Urinary bladder (tissue), 4 donors: ENCODE data around the gene TMEM151A. TPM values are rescaled to one million over a fixed set of nuclear protein-coding genes. Genes with fewer than 3 reads are reported as not detected.

Source experiments
- DNase-seq: peaks from one replicate; pipeline ENCODE4 v3.0.0-alpha.2; 2015; ENCODE audit errors: extremely low spot score
- H3K27ac ChIP-seq: one replicate; pipeline ENCODE4 v1.5.1; 2013; ENCODE audit warnings: low read depth, mild to moderate bottlenecking, moderate library complexity
- H3K36me3 ChIP-seq: one replicate; pipeline ENCODE4 v1.6.1; 2013; ENCODE audit warnings: mild to moderate bottlenecking, moderate library complexity; ENCODE audit not compliant: insufficient read depth
- H3K4me1 ChIP-seq: one replicate; pipeline ENCODE4 v1.6.1; 2013; ENCODE audit warnings: mild to moderate bottlenecking, moderate library complexity; ENCODE audit not compliant: insufficient read depth
- H3K4me3 ChIP-seq: one replicate; pipeline ENCODE4 v1.5.1; 2013; ENCODE audit warnings: low read depth, low read length
- WGBS: extraction: QIAGEN DNeasy Blood & Tissue Kit; methylation state at CpG from one replicate; pipeline ENCODE4 v1.1.7; 2013; 5-methylcytosine and 5-hydroxymethylcytosine counted together
- polyA plus RNA-seq: library from polyadenylated mRNA; stranded (reverse); fragments of 200-250 nt; gene quantifications from one replicate; pipeline ENCODE4 v1.2.3, GENCODE V29; 2013
- total RNA-seq: library from RNA; depleted of rRNA; stranded (reverse); fragments of >200 nt; gene quantifications from one replicate; pipeline ENCODE4 v1.2.3, GENCODE V29; 2014
- donor health status: healthy with polysubstance abuse.
- donor health status: healthy.

The TMEM151A gene
- total and polyA plus RNA-seq, 2 donors, result 0.15 to 0.32 TPM

DNA sequence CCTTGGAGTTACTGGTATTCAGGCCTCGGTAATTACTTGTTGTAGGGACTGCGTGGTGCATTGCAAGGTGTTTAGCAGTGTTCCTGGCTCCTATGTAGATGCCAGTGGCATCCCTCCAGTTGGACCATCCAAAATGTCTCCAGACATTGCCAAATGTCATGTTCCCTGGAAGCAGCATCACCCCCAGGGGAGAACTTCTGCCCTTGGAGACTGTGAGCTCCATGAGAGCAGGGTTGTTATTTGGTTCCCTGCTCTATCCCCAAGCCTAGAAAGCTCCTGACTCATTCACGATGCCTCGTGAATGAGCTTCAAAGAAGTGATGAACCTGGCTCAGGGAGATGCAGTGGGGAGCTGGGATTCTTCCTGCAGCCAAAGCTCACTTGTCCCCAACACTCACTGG lies 29.9 kb downstream of the TMEM151A start:
- no peak overlapping the region for H3K27ac ChIP-seq
- no peaks in the 10 kb centered on the region for H3K4me1 ChIP-seq
- H3K36me3 ChIP-seq, result no peaks in the 10 kb centered on the region
- no peak for DNase-seq
- 85% methylated on average over 4 of the region's 4 CpGs for WGBS
- H3K4me3 ChIP-seq, result no peak overlapping the region

DNA sequence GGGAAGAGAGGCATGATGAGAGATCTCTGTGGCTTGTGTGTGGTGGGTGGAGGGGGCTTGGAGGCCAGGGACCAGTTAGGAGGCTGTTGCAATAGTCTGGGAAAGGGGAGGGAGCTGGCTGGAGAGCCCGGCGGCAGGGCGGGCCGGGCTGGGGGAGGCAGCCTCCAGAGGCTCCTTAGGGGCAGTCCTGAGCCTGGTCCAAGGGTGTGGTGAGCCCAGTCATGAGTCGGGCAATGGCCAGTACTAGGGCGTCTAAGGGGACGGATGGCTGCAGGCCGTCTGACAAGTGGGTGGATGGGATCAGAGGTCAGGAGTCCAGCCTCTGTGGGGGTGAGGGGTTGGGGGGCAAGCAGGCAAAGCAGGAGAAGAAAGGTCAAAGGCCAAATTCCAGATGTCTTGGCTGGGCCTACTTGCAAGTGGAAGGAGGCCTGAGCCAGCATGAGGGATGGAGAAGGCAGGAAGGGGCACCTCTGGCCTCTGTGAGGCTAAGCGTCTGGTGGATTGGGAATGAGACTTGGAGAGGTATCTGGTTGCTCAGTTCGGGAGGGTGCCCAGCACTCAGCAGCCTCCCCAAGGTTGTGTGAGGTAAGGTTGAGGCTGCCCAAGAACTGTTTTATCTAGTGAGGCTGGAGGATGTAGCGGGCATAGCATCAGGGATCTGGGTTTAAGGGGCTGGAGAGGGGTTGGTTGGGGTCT lies 31.2 kb downstream of the TMEM151A start:
- Histone ChIP-seq H3K36me3 (no peaks in the 10 kb centered on the region), H3K4me3 (no peak overlapping the region), H3K27ac (no peak overlapping the region), H3K4me1 (no peaks in the 10 kb centered on the region)
- no peak for DNase-seq
- 71% methylated on average over 11 of the region's 11 CpGs for WGBS

DNA sequence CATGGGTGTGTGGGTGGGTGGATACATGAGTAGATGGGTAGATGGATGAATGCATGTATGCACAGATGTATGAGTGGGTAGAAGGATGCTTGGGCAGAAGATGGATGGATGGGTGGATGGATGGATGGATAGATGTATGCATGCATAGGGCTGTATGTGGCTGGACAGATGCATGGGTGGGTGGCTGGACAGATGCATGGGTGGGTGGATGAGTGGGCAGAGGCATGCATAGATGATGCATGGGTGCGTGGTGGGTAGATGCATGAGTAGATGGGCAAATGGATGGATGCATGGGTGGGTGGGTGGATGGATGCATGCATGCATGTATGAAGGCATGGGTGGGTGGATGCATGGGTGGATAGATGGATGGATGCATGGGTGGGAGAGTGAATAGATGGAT lies 32.0 kb downstream of the TMEM151A start:
- H3K4me3 ChIP-seq, result no peak overlapping the region
- H3K36me3 ChIP-seq, result no peaks in the 10 kb centered on the region
- DNase-seq, result no peak
- H3K27ac ChIP-seq, result no peak overlapping the region
- H3K4me1 ChIP-seq, result no peaks in the 10 kb centered on the region
- 98% methylated on average over 1 of the region's 1 CpG for WGBS

GRCh38 chr11:66324664-66325063 lies 33.0 kb downstream of the TMEM151A start:
- Histone ChIP-seq H3K27ac (no peak overlapping the region), H3K36me3 (no peaks in the 10 kb centered on the region), H3K4me3 (no peak overlapping the region), H3K4me1 (no peaks in the 10 kb centered on the region)
- WGBS, result 53% methylated on average over 10 of the region's 10 CpGs
- no peak for DNase-seq

GRCh38 chr11:66325263-66325671 lies 33.6 kb downstream of the TMEM151A start:
- Histone ChIP-seq H3K36me3 (no peaks in the 10 kb centered on the region), H3K4me3 (no peak overlapping the region), H3K27ac (no peak overlapping the region), H3K4me1 (no peaks in the 10 kb centered on the region)
- 72% methylated on average over 8 of the region's 8 CpGs for whole genome bisulfite sequencing
- no peak for DNase-seq

- no peaks in the 10 kb centered on the region for H3K36me3 ChIP-seq
- H3K4me3 ChIP-seq, result no peak overlapping the region
- WGBS, result 28% methylated on average over 21 of the region's 21 CpGs
- H3K27ac ChIP-seq, result no peak overlapping the region
- no peak for DNase-seq
- no peaks in the 10 kb centered on the region for H3K4me1 ChIP-seq
These were observed 34.8 kb downstream of the TMEM151A start for GRCh38 chr11:66326261-66327111.

- DNase-seq, result no peak
- H3K4me3 ChIP-seq, result no peak overlapping the region
- WGBS, result 75% methylated on average over 10 of the region's 10 CpGs
- no peak overlapping the region for H3K27ac ChIP-seq
- no peaks in the 10 kb centered on the region for H3K36me3 ChIP-seq
- no peaks in the 10 kb centered on the region for H3K4me1 ChIP-seq
These were observed 35.7 kb downstream of the TMEM151A start for GRCh38 chr11:66327171-66328030.

DNA sequence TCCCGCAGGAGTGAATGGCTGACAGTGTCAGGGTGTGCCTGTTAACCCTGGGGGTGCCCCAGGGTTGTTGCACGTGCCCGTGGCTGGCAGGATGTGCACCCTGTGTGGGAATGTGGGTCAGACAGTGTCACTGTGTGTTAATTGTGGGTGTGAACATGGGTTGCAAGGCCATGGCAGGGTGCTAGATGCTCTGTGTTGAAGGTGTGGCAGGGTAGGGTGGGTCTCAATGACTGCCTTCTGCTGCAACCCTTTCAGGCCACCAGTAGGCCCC lies 36.3 kb downstream of the TMEM151A start:
- no peak for DNase-seq
- H3K4me1 ChIP-seq, result no peaks in the 10 kb centered on the region
- no peak overlapping the region for H3K4me3 ChIP-seq
- H3K36me3 ChIP-seq, result peaks cover 3% of the 10 kb centered on the region
- H3K27ac ChIP-seq, result no peak overlapping the region
- 71% methylated on average over 3 of the region's 3 CpGs for WGBS

- no peak overlapping the region for H3K27ac ChIP-seq
- no peak for DNase-seq
These were observed 36.8 kb downstream of the TMEM151A start for GRCh38 chr11:66328302-66329144.

DNA sequence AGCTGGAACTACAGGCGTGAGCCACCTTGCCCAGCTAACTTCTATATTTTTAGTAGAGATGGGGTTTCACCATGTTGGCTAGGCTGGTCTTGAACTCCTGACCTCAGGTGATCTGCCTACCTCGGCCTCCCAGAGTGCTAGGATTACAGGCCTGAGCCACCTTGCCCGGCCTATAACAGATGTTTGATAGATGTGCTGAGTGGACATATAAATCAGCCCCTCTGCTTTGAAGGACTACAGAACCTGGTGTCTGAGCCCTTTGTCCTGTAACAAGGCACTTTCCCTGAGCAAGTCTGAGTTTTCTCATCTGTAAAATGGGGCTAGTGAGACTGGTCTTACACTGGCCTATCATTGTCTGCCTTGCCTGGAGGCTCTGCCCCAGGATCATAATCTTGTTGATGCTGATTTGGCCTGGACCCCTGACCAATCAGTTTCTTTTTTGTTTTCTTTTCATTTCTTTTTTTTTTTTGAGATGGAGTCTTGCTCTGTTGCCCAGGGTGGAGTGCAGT lies 37.5 kb downstream of the TMEM151A start:
- Histone ChIP-seq H3K27ac (no peak overlapping the region), H3K4me3 (no peak overlapping the region), H3K36me3 (peaks cover 3% of the 10 kb centered on the region), H3K4me1 (no peaks in the 10 kb centered on the region)
- DNase-seq, result no peak
- WGBS, result 92% methylated on average over 3 of the region's 3 CpGs

More at GRCh38 chr11:66328302-66329144, 36.8 kb downstream of the TMEM151A start:
- Histone ChIP-seq H3K4me3 (no peak overlapping the region), H3K36me3 (peaks cover 3% of the 10 kb centered on the region), H3K4me1 (no peaks in the 10 kb centered on the region)
- 12% methylated on average over 19 of the region's 19 CpGs for WGBS

- Histone ChIP-seq H3K4me1 (no peaks in the 10 kb centered on the region), H3K36me3 (peaks cover 3% of the 10 kb centered on the region), H3K27ac (no peak overlapping the region), H3K4me3 (no peak overlapping the region)
- DNase-seq, result no peak
- 45% methylated on average over 10 of the region's 10 CpGs for WGBS
These were observed 39.2 kb downstream of the TMEM151A start for GRCh38 chr11:66330931-66331330.

DNA sequence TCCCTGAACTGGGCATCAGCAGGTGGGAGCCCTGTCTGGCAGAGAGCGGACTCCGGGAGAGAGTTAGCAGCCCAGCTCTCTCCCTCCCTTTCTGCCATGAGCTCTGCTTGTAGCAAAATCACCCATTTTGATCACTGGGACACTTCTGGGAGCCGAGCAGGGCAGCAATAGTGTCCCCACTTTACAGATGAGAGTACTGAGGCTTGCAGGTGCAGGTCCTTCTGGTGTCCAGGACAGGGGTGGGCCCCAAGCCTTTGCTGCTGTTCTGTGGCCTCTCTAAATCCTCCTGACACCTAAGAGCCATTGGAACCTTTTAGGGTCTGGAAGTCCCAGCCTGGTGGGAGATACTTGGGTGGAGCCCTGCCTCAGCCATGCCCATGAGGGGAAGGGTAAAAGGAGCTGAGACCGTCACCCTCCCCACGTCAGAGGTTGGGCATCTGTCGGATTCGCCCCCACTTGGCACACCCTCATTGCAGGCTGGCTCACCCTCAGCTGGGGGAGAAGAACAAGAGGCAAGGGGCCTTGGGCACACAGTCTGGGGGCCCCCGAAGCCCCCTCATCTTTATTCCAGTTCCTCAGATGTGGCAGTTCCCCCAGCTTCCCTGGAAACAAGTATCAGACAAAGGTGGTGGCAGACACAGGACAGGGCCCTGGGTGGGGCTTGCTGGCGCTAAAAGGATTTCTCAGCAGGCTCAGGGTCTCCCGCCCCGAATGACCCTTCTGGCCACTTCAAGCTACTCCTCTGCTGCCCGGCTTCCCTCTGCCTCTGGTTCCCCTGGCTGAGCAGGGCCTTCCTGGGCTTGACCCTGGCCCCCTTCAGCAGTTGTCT lies 40.1 kb downstream of the TMEM151A start:
- Histone ChIP-seq H3K36me3 (peaks cover 3% of the 10 kb centered on the region), H3K4me3 (no peak overlapping the region), H3K4me1 (no peaks in the 10 kb centered on the region), H3K27ac (no peak overlapping the region)
- DNase-seq, result no peak
- WGBS, result 84% methylated on average over 12 of the region's 12 CpGs
